Bronchus fibroblast of lung (primary cell): ENCODE measurements around the gene TOGARAM1. TPM values are rescaled to one million over a fixed set of nuclear protein-coding genes. Genes with fewer than 3 reads are reported as not detected.

Experiments used
- total RNA-seq: library from RNA; depleted of rRNA; stranded (reverse); fragments of >200 nt; gene quantifications from 2 replicates; pipeline ENCODE4 v1.2.3, GENCODE V29; 2015

The TOGARAM1 gene, protein sequence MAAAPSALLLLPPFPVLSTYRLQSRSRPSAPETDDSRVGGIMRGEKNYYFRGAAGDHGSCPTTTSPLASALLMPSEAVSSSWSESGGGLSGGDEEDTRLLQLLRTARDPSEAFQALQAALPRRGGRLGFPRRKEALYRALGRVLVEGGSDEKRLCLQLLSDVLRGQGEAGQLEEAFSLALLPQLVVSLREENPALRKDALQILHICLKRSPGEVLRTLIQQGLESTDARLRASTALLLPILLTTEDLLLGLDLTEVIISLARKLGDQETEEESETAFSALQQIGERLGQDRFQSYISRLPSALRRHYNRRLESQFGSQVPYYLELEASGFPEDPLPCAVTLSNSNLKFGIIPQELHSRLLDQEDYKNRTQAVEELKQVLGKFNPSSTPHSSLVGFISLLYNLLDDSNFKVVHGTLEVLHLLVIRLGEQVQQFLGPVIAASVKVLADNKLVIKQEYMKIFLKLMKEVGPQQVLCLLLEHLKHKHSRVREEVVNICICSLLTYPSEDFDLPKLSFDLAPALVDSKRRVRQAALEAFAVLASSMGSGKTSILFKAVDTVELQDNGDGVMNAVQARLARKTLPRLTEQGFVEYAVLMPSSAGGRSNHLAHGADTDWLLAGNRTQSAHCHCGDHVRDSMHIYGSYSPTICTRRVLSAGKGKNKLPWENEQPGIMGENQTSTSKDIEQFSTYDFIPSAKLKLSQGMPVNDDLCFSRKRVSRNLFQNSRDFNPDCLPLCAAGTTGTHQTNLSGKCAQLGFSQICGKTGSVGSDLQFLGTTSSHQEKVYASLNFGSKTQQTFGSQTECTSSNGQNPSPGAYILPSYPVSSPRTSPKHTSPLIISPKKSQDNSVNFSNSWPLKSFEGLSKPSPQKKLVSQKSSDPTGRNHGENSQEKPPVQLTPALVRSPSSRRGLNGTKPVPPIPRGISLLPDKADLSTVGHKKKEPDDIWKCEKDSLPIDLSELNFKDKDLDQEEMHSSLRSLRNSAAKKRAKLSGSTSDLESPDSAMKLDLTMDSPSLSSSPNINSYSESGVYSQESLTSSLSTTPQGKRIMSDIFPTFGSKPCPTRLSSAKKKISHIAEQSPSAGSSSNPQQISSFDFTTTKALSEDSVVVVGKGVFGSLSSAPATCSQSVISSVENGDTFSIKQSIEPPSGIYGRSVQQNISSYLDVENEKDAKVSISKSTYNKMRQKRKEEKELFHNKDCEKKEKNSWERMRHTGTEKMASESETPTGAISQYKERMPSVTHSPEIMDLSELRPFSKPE (N-terminal part only)
- 4.4 and 5.8 TPM in 2 replicates for total RNA-seq

DNA sequence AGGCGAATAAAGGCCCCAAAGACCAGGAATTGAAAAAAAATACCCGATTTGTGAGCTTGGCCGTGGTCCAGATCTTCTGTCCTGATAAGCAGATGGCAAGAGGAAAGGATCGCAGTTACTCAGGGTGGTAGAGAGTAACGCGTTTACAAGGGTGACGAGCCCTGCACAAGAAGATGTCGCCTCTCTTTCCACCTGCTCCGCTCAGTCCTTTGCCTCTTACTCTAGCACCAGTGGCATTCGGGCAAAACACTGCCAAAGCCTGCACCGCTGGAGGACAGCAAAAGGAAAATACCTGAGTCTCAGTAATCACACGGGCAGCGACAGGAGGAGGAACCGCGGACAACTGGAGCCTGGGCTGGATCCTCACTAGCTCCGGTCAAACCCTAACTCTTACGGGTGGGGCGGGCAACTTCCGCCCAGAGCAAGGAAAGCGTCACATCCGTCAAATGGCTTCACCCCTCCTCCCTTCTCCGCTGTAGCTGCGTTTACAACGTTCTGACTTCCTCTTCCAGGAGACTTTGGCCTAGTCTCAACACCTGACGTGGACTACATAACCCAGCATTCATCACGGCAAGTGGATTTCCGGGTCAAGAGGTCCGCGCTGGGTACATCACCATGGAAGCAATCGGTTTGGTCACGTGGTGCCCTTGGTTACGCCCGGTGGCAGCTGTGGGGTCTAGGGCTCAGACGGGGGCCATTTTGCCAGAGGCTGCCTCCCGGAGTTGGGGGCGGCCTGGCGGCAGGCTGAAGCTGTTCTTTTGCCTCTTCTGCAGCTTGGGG is at the start of gene TOGARAM1, which contains the start of gene KLHL28:
TOGARAM1 (plus strand) TSS at position 637 of the 780 bp plus-strand sequence. CDS start 232 bp downstream, outside the sequence.
KLHL28 (minus strand) TSS at position 394 of the 780 bp plus-strand sequence. CDS start 16,019 bp downstream, outside the sequence.

DNA sequence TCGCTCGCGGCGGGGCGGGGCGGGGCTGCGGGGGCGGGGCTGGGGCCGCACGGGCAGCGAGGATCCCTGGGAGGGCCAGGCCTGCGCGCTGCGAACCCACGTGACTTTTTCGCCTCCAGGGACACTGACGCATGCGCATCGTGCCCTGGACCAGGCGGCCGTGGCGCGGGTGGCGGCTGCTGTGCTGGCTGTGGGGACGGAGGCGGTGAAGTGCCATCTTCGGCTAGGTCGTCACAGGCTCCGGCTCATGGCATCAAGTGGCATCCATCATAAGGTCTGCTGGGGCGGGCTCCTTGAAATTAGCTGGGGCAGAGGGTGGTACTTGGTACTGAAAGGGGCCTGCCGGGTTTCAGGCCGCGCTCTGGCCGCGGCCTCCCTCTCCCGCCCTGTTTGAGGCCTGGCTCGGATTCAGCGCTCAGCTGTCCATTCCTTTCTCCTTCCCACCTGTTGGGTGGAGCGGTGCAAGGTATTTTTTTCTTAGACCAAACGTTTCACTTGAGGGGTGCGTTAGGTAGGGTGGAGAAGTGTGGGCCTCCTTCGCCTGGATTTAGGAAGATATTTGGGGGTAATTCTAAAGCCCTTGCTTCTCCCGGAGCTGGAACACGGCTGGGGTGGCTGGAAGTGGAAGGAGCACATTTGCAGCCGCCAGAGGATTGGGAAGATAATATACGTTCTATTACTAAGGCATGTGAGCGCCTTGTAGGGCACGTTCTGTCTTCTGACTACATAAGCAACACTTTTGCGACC is 122.2 kb downstream of the TOGARAM1 start, which contains the start of gene PRPF39:
PRPF39 (plus strand) TSS at position 141 of the 747 bp plus-strand sequence. CDS start 11,124 bp downstream, outside the sequence.

Other genes with a start within 250 kb of the TOGARAM1 start
- 1.9 and 3.7 TPM in 2 replicates for gene KLHL28, start 243 bp upstream of the TOGARAM1 start, total RNA-seq
- gene PRPF39, start 121.9 kb downstream of the TOGARAM1 start, total RNA-seq, result 14.3 and 15.3 TPM in 2 replicates
- 41.3 and 56.7 TPM in 2 replicates for gene FKBP3, start 172.3 kb downstream of the TOGARAM1 start, total RNA-seq
- 4.2 and 6.6 TPM in 2 replicates for gene FANCM, start 173.7 kb downstream of the TOGARAM1 start, total RNA-seq